ENCODE results near the gene CEND1. TPM values are rescaled to one million over a fixed set of nuclear protein-coding genes. Genes with fewer than 3 reads are reported as not detected.

CEND1 gene
- total and polyA plus RNA-seq, 2 donors (not counting 1 experiment from before 2014, with no cell fraction given) = 0.25 to 1.3 TPM

- DNase-seq (ENCODE audit: low read depth in 2 of 2) = no peak
- H2AFZ ChIP-seq (ENCODE audit: low read length) = peak overlapping the region; percentile 17
- H3K27me3 ChIP-seq (ENCODE audit: control insufficient read depth, insufficient read depth, low read length) = no peaks in the 10 kb centered on the region
- H3K27ac ChIP-seq (ENCODE audit: insufficient read depth, low read length) = peak overlapping the region; percentile 88
- peak overlapping the region; percentile 78 for H3K9ac ChIP-seq (ENCODE audit: insufficient read depth, low read length)
- H3K36me3 ChIP-seq (ENCODE audit: control insufficient read depth, insufficient read depth, low read length) = peaks cover 24% of the 10 kb centered on the region
- H3K4me3 ChIP-seq (replicated peaks in 1 of 4; ENCODE audit: control extremely low read depth in 1 of 4, insufficient read depth in 1 of 4, low read depth in 3 of 4, low read length in 4 of 4) = peak overlapping the region; percentile 62 to 87 (median 74)
- peak overlapping the region; percentile 100 for H3K4me2 ChIP-seq (ENCODE audit: extremely low read depth, insufficient read depth, low read length)
- no peaks in the 10 kb centered on the region for H3K9me3 ChIP-seq (ENCODE audit: control insufficient read depth, insufficient read depth, low read depth, low read length)
- peaks cover 7% of the 10 kb centered on the region for H3K4me1 ChIP-seq (ENCODE audit: control insufficient read depth, extremely low read depth, insufficient read depth, low read length)
- peaks cover 17% of the 10 kb centered on the region for H3K79me2 ChIP-seq (ENCODE audit: control insufficient read depth, insufficient read depth, low read length)
- TF ChIP-seq CTCF (conservative IDR thresholded peaks at IDR 0.05 in 1 of 2, IDR thresholded peaks at IDR 0.05 in 1 of 2; ENCODE audit: low read depth in 1 of 2, low read length in 2 of 2) (no peak), EZH2 (IDR thresholded peaks at IDR 0.05; ENCODE audit: low read length, missing control alignments) (no peak)
- no peaks in the 10 kb centered on the region for H4K20me1 ChIP-seq (ENCODE audit: control insufficient read depth, extremely low read depth, insufficient read depth, low read length)
Observed at GRCh38 chr11:796565-797295, 6.8 kb upstream of the CEND1 start.

GRCh38 chr11:795634-796564 lies 6.0 kb upstream of the CEND1 start:
- H3K9me3 ChIP-seq (ENCODE audit: control insufficient read depth, insufficient read depth, low read depth, low read length) = no peaks in the 10 kb centered on the region
- H3K4me2 ChIP-seq (ENCODE audit: extremely low read depth, insufficient read depth, low read length) = peak overlapping the region; percentile 100
- H3K9ac ChIP-seq (ENCODE audit: insufficient read depth, low read length) = peak overlapping the region; percentile 78
- no peaks in the 10 kb centered on the region for H3K27me3 ChIP-seq (ENCODE audit: control insufficient read depth, insufficient read depth, low read length)
- peaks cover 17% of the 10 kb centered on the region for H3K79me2 ChIP-seq (ENCODE audit: control insufficient read depth, insufficient read depth, low read length)
- H3K4me3 ChIP-seq (replicated peaks in 1 of 4; ENCODE audit: control extremely low read depth in 1 of 4, insufficient read depth in 1 of 4, low read depth in 3 of 4, low read length in 4 of 4) = peak overlapping the region; percentile 62 to 87 (median 74)
- DNase-seq (ENCODE audit: low read depth in 2 of 2) = peak; percentile 77 to 79
- no peak for TF ChIP-seq CTCF (conservative IDR thresholded peaks at IDR 0.05 in 1 of 2, IDR thresholded peaks at IDR 0.05 in 1 of 2; ENCODE audit: low read depth in 1 of 2, low read length in 2 of 2)
- TF ChIP-seq EZH2 (IDR thresholded peaks at IDR 0.05; ENCODE audit: low read length, missing control alignments) = no peak
- no peak overlapping the region for H2AFZ ChIP-seq (ENCODE audit: low read length)
- peak overlapping the region; percentile 88 for H3K27ac ChIP-seq (ENCODE audit: insufficient read depth, low read length)
- H3K4me1 ChIP-seq (ENCODE audit: control insufficient read depth, extremely low read depth, insufficient read depth, low read length) = peaks cover 7% of the 10 kb centered on the region
- H3K36me3 ChIP-seq (ENCODE audit: control insufficient read depth, insufficient read depth, low read length) = peaks cover 19% of the 10 kb centered on the region
- no peaks in the 10 kb centered on the region for H4K20me1 ChIP-seq (ENCODE audit: control insufficient read depth, extremely low read depth, insufficient read depth, low read length)
